T-helper 9 cell (primary cell): ENCODE results near the gene NTN1.
"Not testable (repeated sequence)": the region's sequence is repeated elsewhere in the genome, so short reads cannot be mapped to it uniquely, and the experiment has no call there.

Source experiments
- DNase-seq: peaks from one replicate; pipeline ENCODE4 v3.0.0-alpha.2; 2020

The NTN1 gene

DNA sequence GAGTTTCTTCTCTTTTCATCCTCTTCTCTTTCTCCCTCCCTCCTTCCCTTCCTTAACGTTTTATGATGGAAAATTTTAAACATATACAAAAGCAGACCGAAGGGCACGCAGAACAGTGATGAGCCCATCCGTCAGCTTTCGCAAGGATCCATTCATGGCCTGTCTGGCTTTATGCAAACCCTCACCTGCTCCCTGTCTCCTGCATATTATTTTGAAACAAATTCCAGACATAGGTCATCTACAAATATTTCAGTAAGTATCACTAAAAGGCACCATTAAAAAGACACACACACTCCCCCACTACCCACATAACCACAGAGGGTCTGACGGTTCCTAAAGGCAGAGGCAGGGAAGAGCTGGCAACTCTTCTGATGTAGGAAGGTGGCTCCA lies 235.0 kb downstream of the NTN1 start:
- DNase-seq, result no peak

DNA sequence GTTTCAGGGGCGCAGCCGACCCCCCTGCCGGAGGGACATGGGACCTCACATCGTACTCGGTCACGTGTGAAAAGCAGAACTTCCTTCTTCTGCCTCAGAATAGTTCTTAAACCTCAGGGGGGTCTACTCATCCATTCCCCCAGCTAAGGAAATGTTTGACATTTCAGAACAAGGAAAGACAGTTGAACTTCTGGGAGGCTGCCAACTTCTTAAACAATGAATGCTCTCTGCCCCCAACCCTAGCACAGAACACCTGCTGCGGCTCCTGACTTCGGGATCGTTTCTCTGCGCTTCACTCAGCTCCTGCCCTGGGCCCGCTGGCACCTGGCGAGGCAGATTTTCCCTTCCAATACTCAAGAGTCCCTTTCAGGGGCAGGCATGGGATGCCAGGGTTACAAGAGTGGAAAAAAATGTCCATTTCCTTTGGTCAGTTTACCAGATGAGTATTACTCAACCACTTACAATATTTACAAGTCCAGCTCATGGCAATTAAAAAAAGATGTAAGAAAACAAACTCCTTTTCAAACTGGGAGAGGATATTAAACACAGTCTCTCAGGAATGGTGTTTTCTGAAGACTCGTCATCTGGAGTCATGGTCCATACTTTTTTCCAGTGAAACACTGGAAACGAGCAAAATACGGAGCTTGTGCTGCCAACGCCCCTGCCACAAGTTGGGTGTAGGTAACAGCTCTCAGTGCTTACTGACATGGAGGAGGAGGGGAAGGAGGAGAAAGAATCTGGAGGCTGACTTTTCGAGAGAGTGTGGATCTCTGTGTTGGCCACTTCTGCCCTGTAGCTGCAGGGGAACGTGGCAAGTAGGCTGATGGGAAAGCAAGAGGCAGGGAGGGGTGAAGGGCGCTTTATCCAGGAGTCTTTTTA lies 235.7 kb downstream of the NTN1 start:
- DNase-seq, result no peak

GRCh38 chr17:9257630-9257965 lies 236.3 kb downstream of the NTN1 start:
- DNase-seq, result not testable (repeated sequence)

- no peak for DNase-seq
Observed at GRCh38 chr17:9258115-9259015, 237.1 kb downstream of the NTN1 start.

- no peak for DNase-seq
Observed at GRCh38 chr17:9259419-9259818, 238.1 kb downstream of the NTN1 start.

DNA sequence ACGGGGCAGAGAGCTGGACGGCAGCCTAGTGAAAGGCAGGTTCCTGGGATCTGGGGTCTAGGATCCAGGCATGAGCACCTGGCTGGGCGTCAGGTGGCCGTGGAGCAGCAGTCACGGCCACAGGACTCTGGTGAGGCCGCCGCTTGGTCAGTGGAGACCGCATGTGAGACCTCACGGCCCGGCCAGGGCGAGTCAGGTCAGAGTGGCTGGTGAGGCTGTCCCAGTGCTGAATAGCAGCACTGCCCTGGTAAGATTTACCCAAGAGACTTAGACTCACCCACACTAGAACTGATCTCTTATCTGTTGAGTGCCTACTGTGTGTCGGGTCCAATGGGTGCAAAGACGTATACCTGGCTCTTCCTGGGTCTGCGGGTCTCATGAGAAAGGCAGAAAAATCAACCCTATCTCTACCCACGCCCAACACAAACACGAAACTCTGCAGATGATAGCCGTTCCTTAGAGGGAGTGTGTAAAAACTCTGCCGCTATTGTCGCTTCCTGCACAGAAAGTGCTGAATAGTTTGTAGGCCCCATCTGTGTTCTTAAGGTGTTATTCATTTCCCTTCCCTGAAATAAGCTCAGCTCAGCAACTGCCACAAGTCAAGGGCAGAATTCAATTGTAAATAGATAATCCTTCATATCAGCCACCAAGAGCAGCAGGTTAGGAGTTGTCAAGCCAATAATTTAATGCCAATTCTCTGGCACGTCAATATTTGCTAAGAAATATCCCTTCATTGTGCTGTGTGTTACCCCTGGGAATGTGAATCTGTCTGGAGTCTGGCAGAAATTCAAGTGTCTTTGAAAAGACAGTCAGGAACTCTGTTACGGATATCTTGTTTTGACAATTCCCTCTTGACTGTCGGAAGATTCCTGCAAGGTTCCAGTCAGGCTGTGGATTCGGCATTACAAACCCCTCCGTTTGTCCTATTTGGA lies 240.0 kb downstream of the NTN1 start:
- DNase-seq, result no peak

GRCh38 chr17:9266031-9266680 lies 244.8 kb downstream of the NTN1 start:
- no peak for DNase-seq

DNA sequence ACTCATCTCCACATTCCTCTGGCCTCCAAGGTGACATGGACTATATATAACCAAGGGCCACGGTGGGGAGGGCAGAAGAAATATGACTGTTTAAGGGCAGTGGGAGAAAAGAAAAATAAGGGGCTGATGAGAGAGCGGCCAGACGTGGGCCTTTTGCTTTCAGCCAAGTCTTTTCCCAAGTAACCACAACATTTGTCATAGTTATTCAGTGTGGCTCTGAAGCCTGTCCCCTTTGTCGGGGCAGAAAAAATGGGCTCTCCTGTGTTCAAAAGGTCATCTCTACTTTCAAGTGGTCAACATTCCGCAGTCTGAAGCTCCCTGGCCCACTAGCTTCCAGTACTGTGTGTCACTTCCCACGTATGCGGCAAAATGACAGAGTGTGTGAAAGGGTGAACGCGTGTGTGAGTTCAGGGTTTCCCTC lies 245.4 kb downstream of the NTN1 start:
- DNase-seq, result no peak

DNA sequence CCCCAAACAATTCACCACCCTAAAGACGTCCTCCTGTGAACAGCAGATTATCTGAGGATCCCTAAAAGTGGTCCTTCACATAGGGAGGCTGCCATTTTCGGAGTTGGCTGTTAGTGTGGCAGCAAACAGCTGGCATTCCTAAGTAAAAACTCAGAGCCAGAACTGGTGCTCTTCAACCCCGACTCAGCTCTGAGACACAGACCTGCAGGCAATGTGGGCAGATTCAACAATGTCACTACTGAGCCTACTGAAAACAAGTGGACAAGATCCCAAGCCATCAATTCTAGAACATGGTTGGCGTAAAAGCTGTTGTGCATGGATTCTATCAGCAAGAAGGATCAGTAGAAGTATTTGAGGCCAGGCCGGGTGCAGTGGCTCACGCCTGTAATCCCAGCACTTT lies 247.2 kb downstream of the NTN1 start:
- DNase-seq, result no peak

- DNase-seq, result no peak
Observed at GRCh38 chr17:9269350-9270035, 248.2 kb downstream of the NTN1 start.

DNA sequence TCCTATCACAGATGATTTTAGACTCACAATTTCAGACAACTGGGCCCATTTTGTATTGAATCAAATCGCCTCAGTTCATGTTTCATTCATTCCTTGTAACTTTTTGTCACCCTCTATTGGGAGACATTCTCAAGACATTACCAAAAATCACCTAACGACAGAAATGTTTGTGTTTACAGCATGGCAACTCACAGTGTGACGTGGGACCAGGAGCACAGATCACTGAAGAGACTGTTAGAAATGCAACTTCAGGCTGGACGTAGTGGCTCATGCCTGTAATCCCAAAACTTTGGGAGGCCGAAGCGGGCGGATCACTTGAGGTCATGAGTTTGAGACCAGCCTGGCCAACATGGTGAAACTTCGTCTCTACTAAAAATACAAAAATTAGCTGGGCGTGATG lies 249.6 kb downstream of the NTN1 start:
- no peak for DNase-seq

- no peak for DNase-seq
Observed at GRCh38 chr17:9271989-9272388, 250.7 kb downstream of the NTN1 start.

- no peak for DNase-seq
Observed at GRCh38 chr17:9272501-9273200, 251.3 kb downstream of the NTN1 start.

- DNase-seq, result no peak
Observed at GRCh38 chr17:9273428-9274391, 252.4 kb downstream of the NTN1 start.

- DNase-seq, result no peak
Observed at GRCh38 chr17:9274973-9275372, 253.7 kb downstream of the NTN1 start.

DNA sequence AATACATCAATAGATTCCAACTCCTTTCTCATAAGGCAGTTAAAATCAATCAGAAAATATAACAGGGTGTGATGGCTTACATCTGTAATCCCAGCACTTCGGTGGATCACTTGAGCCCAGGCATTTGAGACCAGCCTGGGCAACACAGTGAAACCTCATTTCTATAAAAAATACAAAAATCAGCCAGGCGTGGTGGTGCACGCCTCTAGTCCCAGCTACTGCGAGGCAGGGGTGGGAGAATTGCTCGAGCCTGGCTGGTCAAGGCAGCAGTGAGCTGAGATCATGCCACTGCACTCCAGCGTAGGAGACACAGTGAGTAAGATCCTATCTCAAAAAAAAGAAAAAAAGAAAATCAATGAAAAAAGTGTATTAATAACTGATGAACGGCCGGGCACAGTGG lies 258.6 kb downstream of the NTN1 start:
- DNase-seq, result no peak

- no peak for DNase-seq
Observed at GRCh38 chr17:9283909-9284308, 262.6 kb downstream of the NTN1 start.

- no peak for DNase-seq
Observed at GRCh38 chr17:9284884-9285283, 263.6 kb downstream of the NTN1 start.

DNA sequence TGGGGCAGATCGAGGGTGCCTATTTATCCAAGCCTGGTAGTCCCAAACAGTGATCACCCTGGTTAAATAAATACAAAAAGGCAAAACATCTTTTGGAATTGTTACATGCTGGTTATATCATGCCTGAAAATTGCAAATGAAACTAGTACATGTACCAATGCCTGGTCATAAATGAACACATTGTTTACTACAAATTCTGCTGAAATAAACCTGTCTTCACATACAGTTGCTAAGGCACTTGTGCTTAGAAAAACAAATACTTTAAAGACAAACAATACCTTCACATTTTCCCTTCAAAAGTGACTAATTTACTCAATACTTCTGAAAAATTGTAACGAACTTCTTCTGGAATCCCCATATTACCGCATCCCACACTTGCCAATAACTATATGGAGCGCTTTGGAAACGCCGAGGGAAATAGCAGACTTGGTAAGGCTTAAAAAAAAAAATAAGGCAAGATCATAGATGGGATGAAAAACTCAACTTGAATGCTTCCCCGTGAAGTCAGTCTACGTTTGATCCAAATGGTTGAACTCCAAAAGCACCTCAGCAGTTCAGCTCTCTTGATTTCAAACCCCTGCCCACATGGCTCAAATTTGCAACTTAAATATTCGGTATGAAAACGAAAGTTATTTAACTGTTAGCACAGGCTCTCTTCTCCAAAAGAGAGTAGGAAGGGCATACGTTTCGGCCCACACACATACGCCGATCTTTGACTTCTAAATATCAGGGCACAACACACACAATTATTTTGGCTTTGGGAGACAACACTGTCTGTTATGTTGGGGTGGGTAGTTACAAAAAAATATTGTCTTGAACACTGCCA lies 264.5 kb downstream of the NTN1 start:
- DNase-seq, result no peak
